Globus pallidus (tissue), 1 donor: ENCODE data around the gene SOWAHC.
"Not testable (repeated sequence)": the region's sequence is repeated elsewhere in the genome, so short reads cannot be mapped to it uniquely, and the experiment has no call there.

Experiments used
- DNase-seq: peaks from one replicate; pipeline ENCODE4 v3.0.0-alpha.2; 2015; ENCODE audit warnings: low spot score

Gene SOWAHC

DNA sequence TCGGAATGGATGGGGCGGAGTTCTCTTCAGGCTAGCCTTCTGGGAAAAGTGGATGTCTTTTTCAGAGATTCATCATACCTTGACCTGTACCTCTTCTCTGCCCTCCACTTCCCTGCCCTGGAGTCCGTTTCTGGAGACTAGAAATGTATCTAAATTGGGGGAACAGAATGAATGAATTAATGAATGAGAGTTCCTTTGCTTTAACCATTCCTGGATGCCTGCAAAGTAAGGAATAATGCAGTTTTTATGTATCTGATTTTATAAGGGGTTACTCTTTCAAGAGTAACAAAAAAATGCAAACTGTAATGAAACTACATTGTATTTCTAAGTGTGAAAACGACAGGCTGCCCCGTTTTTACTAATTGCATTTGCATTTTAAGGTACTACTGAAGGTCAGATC lies 2.0 kb downstream of the SOWAHC start:
- DNase-seq: no peak

DNA sequence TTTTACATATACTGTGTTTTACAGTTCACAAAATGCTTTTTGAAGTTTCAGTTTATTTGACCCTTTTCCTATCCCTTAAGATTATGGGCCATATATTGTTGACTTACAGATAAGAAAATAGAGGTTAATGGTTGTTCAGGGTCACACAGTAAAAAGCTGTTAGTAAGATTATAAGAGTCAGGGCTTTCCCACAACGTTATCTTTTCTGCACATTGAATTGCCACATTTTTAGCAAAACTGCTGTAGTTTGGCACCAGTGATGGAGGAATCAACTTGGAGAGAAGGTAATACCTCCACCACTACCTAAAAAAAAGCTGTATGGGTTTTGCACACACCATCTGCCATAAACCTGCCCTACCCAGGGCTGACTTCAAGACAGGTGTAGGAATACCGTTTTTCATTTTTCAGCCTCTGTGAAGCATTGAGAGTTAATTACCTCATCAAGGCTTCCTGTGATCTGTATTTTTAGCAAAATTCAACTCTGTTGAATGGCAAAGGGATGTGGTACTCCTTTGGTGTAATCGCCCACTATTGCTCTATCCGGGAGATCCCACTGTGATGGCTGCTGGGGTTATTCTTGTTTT lies 5.0 kb downstream of the SOWAHC start:
- DNase-seq: no peak

DNA sequence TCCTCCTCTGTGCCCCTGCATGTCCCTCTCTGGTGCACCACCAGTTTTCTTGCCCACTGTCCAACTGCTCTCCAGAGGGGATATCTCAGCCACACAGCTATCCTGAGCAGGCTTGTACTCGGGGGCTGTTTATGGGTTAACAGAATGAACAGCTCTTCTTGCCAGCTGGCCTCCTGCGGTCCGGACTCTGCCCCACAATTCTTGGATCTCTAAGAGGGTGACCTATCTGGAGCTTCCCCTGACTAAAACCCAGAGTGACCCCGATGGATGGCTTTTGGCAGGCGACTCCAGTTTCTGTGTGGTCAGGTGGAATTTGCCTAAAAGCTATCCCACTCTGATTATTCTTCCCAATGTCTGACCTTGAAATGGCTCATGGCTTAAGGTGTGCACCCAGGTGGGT lies 9.1 kb downstream of the SOWAHC start:
- no peak for DNase-seq

DNA sequence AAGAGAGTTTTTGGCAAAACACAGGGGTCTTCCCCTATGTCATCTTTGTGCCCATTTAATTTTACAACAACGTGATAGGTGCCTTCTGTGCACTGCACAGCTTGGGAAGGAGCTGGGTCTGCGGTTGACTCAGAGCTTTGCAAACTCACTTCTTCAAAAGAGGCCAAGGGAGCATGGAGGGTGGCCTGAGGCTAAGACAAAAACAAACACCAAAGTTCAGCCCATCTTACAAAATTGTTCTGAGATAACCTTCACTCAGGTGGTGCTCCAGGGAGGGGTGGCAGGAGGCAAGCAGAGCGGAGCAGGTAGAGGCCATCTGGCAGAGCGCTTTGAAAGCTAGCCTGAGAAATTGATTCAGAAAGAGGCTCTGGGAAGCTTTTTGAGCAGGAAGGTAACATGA lies 9.8 kb downstream of the SOWAHC start:
- no peak for DNase-seq

DNA sequence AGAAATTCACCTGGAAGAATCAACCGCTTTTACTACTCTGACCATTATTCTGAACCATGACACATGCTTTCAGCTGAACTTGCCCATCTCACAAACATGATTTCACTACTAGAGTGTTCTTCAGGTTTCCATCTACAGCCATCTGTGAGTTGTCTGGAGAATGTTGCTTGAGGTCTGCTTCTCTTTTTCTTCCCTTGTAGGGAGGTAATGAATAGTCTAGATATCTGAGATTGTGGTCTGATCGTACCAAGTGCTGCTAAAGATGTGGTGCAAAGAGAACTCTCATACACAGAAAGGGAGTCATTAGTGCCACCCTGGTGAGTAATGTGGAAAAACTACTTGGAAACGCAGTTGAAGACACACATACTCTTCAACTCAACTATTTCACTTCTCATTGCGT lies 10.2 kb downstream of the SOWAHC start:
- no peak for DNase-seq

DNA sequence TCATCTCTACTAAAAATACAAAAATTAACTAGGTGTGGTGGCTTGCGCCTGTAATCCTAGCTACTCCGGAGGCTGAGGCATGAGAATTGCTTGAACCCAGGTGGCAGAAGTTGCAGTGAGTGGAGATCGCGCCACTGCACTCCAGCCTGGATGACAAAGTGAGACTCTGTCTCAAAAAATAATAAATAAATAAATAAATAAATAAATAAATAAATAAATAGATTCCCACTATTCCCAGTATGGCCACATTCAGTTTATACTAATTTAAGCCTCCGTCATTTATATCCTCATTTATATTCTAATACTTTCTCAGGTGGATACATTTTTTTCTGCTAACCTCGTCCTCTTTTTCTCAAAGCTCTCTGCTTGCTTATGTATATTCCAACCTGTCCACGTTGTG lies 14.2 kb downstream of the SOWAHC start:
- not testable (repeated sequence) for DNase-seq

DNA sequence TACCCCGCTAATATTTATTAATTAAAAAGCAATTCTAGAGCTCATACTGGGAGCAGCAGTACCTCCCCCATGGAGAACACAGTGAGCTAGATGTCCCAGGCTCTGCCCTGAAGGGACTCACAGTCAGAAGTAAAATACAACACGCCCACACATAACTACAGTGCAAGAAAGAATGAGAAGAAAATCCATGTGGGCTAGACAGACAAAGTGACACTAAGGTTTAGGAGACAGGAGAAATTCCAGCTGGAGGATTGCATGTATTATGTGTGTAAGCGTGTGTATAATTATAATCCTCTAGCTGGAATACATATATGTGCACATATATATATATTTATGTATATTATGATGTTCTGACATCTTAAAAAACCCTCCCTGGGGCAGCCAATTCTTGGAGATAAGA lies 15.7 kb downstream of the SOWAHC start:
- DNase-seq: no peak

DNA sequence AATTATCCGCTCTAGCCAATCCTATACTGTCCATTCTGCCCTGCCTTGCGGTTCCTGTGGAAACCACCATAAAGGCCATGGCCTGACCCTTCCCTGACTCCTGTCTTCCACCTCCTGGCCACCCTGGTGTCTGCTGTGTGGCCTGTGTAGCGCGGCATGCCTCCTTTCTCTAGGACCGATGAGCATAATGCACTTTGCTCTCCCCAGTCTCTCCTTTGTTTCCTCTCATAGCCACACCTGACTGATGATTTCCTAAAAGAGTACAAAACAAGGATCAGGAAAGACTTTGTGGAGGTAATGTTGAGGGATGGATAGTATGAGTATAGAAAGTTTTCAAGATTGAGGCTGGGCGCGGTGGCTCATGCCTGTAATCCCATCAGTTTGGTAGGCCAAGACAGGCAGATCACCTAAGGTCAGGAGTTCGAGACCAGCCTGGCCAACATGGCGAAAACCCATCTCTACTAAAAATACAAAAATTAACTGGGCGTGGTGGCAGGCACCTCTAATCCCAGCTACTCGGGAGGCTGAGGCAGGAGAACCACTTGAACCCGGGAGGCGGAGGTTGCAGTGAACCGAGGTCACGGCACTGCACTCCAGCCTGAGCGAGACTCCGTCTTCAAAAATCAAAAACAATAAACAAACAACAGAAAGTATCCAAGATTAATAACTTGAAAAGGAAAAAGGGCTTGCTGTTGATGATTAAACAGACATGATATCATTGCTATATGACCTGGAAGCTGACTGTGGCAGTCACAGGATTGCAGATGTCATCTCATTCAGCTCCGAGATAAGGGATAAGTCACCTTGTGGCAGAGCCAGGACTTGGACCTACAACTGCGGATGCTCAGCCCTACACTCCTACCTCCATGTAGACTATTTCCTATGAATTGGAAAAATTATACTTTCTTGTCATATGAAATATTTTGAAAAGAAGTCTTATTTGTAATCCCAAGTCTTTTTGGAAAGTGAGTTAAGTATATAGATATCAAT lies 16.6 kb downstream of the SOWAHC start:
- no peak for DNase-seq

DNA sequence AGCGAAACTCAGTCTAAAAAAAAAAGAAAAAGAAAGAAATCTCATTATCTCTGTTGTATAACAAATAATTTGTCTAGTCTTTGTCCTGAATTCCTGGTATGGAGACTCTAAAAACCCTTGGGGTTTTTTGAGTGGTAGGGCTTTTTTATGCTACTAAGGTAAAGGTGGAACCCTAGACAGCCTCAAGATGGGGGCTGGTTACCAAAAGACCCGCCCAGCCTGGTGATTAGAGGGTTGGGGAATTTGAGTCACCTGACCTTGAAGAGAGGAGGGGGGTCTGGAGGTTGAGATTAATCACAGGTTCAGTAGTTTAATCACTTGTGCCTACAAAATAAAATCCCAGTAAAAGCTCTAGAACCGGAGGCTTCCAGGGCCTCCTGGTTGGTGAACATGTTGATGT lies 17.6 kb downstream of the SOWAHC start:
- DNase-seq: no peak

DNA sequence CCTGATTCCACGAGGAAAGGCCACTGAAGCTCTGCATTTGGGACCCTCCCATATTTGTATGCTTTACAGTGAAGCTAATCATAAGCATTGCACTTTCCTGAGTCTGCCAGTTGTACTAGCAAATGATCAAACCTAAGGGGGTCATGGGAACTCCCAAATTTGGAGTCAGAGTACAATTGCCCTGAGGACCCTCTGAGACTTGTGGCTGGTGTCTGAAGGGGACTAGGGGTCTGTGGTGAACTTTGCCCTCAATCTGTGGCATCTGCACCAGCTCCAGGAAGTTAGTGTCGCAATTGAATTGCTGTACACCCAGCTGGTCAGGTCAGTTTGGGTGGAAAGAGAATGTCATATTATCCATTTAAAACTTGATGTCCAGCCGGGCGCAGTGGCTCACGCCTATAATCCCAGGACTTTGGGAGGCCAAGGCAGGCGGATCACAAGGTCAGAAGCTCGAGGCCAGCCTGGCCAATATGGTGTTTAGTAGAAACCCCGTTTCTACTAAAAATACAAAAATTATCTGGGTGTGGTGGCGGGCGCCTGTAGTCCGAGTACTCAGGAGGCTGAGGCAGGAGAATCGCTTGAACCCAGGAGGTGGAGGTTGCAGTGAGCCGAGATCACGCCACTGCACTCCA lies 18.1 kb downstream of the SOWAHC start:
- DNase-seq: no peak

DNA sequence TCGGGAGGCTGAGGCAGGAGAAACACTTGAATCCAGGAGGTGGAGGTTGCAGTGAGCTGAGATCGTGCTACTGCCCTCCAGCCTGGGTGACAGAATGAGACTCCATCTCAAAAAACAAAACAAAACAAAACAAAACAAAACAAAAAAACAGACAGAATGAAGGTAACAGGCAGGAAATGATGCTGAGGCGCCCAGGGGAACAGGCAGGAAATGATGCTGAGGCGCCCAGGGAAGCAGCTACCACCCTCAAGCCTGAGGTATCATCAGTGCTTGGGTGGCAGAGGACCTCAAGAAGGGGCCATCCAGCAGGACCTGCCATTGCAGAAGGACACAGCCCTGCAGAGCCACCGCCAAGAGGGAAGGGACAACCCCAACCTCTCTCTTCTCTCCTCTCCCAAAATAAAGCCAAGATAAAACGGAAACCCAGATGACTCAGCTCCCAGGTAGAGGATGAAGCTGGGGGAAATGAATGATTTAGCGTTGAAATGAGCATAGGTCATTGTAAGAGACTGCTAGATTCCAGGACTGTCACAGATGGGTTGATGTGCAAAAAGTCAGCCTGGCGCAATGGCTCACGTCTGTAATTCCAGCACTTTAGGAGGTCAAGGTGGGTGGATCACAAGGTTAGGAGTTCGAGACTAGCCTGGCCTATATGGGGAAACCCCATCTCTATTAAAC lies 19.3 kb downstream of the SOWAHC start:
- DNase-seq: no peak

DNA sequence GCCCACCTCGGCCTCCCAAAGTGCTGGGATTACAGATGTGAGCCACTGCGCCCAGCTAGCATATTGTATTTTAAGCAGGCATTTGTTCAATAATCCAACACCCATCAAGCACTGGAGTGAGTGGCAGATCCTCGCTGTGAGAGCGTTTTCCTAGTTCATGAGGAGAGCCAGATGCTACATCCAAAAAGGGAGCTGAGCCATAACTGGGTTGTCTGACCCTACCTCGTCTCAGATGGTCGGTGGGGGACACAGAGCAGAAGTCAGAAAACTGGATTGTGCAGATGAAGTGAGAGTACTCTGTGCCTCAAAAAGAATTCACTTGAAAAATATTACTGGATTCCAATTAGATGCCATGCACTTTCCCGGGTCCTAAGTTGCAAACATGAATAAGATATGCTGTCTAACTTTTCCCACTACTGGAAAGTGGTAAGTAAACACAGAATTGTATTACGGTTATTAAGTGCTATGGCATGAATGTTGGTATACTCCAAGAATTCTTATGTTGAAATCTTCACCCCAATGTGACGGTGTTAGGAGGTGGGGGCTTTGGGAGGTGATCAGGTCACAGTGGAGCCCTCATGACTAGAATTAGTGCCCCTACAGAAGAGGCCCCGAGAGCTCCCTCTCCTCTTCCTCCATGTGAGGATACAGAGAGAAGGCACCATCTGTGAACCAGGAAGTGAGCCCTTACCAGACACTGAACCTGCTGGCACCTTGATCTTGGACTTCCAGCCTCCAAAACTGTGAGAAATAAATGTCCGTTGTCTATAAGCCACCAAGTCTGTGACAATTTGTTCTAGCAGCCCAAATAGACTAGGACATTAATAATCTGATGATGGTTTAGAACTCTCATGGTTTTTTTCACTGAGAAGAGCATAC lies 21.5 kb downstream of the SOWAHC start:
- DNase-seq: no peak

DNA sequence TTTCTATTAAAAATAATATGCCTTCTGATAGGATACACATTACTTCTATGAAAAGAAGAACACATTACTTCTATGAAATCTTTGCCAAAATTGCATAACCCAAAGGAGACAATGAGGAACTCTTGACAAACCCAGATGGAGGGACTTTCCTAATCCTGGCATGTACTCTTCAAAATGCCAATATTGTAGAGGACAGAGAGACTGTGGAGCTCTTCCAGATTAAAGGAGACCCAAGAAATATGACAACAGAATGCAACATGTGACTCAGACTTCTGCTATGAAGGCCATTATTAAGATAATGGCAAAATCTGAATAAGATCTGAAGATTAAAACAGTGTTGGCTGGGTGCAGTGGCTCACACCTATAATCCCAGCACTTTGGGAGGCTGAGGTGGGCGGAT lies 22.2 kb downstream of the SOWAHC start:
- DNase-seq: no peak

DNA sequence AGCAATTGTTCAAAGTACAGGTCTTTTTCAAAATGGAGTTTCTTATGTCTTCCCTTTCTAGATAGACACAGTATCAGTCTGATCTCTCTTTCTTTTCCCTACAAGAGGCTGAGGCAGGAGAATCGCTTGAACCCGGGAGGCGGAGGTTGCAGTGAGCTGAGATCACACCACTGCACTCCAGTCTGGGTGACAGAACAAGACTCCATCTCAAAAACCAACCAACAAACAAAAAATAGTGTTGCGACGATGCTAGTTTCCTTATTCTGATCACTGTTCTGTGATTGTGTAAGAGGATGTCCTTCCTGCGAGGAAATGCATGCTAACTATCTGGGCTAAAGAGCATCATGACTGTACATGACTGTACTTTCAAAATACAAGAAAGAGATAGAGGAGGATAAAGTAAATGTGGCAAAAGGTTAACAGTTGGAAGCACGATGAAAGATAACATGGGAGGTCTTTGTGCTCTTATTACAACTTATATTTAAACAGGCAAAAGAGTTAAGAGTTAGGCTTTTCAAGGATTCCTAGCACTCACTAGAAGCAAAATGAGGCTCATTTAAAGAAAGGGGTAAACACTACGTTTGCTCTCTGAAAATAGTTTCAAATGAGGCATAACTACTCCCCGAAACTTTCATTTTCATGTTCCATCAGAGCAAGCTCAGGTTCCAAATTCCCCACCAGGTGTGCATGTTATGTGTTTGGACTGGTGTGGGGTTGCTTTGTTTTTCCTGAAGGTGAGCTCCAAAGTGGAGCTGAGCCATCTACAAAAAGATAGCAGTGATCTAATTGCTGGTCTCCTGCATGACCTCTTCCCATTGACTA lies 23.8 kb downstream of the SOWAHC start:
- DNase-seq: no peak

DNA sequence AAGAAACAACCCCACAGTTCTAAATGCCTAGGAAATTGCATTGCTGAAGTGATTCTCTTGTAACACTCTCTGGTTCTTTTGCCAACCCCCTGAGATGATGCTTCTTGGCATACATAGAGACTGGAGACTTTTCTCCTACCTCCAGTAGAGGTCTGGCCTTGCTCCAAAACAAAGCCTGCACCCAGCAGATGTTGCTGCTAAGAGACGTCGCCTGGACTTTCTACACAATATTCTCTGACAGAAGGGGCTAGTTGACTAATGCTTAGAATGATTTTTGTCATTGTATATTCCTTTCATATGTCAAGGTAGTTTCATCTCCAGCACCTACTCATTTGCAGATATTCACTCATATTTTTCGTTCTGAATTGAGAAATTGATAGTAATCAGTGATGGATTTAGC lies 24.6 kb downstream of the SOWAHC start:
- no peak for DNase-seq

DNA sequence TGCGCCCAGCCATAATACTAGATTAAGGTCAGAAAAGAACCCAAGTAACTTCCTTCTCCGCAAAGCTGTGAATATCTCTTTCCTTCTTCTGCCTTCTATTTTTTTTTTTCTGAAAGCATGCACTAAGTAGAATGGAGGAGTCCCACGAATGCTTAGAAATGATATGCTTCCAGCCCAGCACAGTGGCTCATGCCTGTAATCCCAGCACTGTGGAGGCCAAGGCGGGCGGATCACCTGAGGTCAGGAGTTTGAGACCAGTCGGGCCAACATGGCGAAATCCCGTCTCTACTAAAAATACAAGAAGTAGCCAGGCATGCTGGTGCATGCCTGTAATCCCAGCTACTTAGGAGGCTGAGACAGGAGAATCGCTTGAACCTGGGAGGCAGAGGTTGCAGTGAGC lies 25.8 kb downstream of the SOWAHC start:
- not testable (repeated sequence) for DNase-seq

DNA sequence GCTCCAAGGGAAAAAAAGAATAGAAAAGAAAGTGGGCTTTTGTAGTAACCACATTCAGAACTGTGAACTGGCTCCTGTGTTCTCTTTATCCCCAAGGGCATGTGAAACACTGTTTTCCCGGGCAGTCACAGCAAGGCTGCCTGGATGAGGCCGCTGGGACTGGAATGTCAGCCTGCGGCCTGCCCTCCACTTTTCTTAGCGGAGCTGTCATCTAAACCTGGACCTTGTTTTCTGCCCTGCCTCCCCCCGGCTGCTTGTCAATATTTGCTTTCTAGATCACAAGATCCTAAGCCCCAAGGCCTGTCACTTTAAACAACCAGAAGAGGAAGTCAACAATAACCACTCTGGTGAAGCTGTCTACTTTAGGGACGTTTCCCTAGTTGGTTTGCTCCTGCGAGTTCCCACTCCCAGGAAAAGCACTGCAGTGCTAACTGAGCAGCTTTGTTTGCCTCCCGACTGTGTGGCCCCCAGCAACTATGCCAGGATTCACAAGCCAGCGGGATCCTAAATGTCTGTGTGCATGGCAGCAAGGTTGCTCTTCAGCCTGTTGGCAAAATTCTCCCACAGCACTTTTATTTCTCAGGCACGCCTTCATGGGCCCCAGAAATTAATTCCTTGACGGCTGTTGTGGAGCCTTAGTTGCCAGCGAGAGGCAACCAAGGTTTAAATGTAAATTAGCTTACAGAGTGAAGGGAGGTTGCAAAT lies 30.6 kb downstream of the SOWAHC start:
- peak; percentile 11 for DNase-seq

DNA sequence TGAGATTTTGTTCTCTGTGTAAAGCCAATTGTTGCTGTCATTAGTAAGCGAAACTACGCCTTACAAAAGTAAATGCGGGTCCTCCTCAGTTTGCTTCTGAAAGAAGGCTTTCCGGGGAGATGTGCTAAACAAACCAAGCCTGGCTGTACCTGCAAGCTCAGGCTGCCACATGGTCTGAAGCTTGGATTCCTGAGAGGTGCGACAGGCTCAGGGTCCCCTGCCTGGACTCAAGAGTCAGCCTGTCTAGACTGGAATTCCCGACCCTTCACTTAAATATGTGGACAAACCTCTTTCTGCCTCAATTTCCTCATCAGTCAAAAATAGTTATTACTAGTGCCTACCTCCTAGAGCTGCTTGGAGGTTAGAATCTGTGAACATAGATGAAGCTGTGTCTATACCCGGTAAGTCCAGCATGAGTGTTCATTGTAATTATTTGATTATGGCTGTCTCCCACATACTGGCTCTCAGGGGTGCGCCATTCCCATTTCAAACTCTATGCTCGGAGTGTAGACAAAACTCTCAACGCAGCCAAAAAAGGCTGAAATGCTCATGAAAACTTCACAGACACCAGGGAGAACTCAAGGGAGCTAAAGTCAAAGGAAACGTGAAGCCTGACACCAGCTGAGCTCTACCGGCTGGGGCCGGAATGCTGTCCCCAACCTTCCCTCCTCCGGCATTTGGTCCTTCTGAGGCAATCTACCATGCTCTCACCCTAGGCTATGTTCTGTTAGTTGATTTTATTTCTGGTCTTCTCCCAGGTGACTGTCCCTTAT lies 31.4 kb downstream of the SOWAHC start:
- DNase-seq: no peak

DNA sequence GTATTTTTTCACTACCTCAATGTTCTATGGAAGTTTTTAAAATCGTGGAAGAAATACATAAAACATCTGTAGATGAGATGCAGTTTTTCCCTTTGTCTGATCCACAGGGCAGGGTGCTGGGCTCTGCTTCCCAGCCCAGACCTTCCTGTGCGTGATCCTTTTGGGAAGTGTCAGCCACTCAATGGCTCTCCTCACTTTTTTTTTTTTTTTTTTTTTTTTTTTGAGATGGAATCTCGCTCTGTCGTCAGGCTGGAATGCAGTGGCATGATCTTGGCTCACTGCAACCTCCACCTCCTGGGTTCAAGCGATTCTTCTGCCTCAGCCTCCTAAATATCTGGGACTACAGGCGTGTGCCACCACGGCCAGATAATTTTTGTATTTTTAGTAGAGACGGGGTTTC lies 32.8 kb downstream of the SOWAHC start:
- DNase-seq: no peak
